Kidney (tissue), 14 donors: ENCODE results near the gene CDH2. TPM values are rescaled to one million over a fixed set of nuclear protein-coding genes. Genes with fewer than 3 reads are reported as not detected.
A peak's percentile ranks its signal among the peaks of the same experiment; 100 is the strongest.

Experiments
- DNase-seq, 5 donors: peaks; one replicate each; pipeline ENCODE4 v3.0.0-alpha.2; 2013 to 2020
- FAIRE-seq: peaks from 2 replicates; lab custom pipeline; 2012; peaks lifted over from hg19 to GRCh38; lab: Jason Lieb, UNC
- H3K27ac ChIP-seq, 2 donors: one replicate each; pipeline ENCODE4 v1.7.0; 2013; ENCODE audit warnings: low read depth in 2 of 2, low read length in 2 of 2, inconsistent platforms in 1 of 2
- H3K27me3 ChIP-seq: one replicate; pipeline ENCODE4 v1.7.1; 2013; ENCODE audit warnings: low read length, inconsistent platforms; ENCODE audit not compliant: control insufficient read depth, insufficient read depth
- H3K36me3 ChIP-seq, 3 donors: one replicate each; pipeline versions ENCODE4 v1.7.0 to v1.7.1; 2013; ENCODE audit warnings: low read length in 3 of 3, control low read depth in 1 of 3, inconsistent platforms in 1 of 3; ENCODE audit not compliant: insufficient read depth in 3 of 3, control insufficient read depth in 2 of 3
- H3K4me1 ChIP-seq, 3 donors: one replicate each; pipeline versions ENCODE4 v1.7.0 to v1.7.1; 2013; ENCODE audit warnings: low read length in 3 of 3, inconsistent platforms in 1 of 3, low read depth in 1 of 3; ENCODE audit not compliant: control insufficient read depth in 2 of 3, insufficient read depth in 2 of 3
- H3K4me3 ChIP-seq, 3 donors: one replicate each; pipeline versions ENCODE4 v1.7.0 to v1.8.1; 2013; ENCODE audit warnings: low read length in 3 of 3, control low read depth in 1 of 3, inconsistent platforms in 1 of 3
- H3K9ac ChIP-seq, 3 donors: one replicate each; pipeline versions ENCODE4 v1.7.0 to v1.7.1; 2013; ENCODE audit warnings: low read length in 3 of 3, control low read depth in 1 of 3, inconsistent platforms in 1 of 3
- H3K9me3 ChIP-seq, 3 donors: one replicate each; pipeline versions ENCODE4 v1.7.0 to v1.7.1; 2013; ENCODE audit warnings: low read length in 3 of 3, control low read depth in 1 of 3, inconsistent platforms in 1 of 3; ENCODE audit not compliant: control insufficient read depth in 2 of 3, insufficient read depth in 1 of 3
- CTCF ChIP-seq: IDR thresholded peaks from 3 replicates; pipeline ENCODE4 v1.5.1; 2012; ENCODE audit warnings: mild to moderate bottlenecking, moderate library complexity, borderline replicate concordance; ENCODE audit not compliant: insufficient read depth; ENCODE audit errors: extremely low read depth
- intact Hi-C: fragments of 100-400 bp; cut with DNase I; formaldehyde crosslinking; loops from one replicate; pipeline ENCODE4 v1.11.1; 2022
- polyA plus RNA-seq: library from polyadenylated mRNA; stranded (reverse); fragments of 350-450 nt; fragmentation: Illumina TruSeq; extraction: RNeasy Lipid Tissue Mini Kit (QIAGEN cat#74804); gene quantifications from one replicate; pipeline ENCODE4 v1.2.3, GENCODE V29; 2014; ENCODE audit warnings: low read depth, low replicate concordance; ENCODE audit not compliant: insufficient read depth
- total RNA-seq: library from RNA; stranded (reverse); fragmentation: NEBNext Ultra II Directional; extraction: Animal tissue kit (Norgen Biotek cat#: 25700); gene quantifications from one replicate; pipeline ENCODE4 v1.2.1, GENCODE V29; 2021
- donor health status: control.
- donor health status: control.
- donor health status: control.
- donor health status: control.
- donor health status: control.
- donor health status: DM: yes; HTN: yes; CAD: no.
- donor health status: Normal renal cell carcinoma (clear cell type).

The CDH2 gene
- total and polyA plus RNA-seq, 2 donors from 2014 or later: 6.3 to 29.6 TPM

DNA sequence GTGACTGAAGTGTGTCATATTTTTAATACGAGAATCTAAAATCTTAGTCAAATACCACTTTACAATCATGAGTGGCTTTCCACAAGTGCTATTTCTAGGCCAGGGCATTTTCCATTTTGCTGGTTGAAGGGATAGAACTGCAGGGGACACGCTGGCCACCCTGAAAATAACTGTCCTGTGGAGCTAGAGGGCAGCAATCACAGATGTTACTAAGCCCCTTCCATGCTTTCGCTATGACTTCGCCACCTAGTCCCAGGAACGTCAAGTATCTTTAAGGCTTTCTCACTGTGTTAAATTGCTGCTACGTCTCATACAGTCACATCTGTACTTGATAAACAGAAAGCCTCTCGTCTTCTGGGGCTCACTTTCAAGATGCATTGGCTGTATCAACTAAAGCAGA is 171.8 kb downstream of the CDH2 start:
- Histone ChIP-seq H3K9me3 (no peaks in the 10 kb centered on the region), H3K4me1 (no peaks in the 10 kb centered on the region), H3K9ac (no peak overlapping the region), H3K27me3 (no peaks in the 10 kb centered on the region), H3K4me3 (no peak overlapping the region), H3K27ac (no peak overlapping the region), H3K36me3 (peaks cover 0 to 2% (median 0%) of the 10 kb centered on the region in 3 donors)
- DNase-seq (no peak), FAIRE-seq (no peak)
- TF ChIP-seq CTCF: no peak
- intact Hi-C loops: no loop called here

GRCh38 chr18:28004606-28005005 is 172.3 kb downstream of the CDH2 start:
- TF ChIP-seq CTCF: no peak
- Histone ChIP-seq H3K27ac (no peak overlapping the region), H3K4me1 (no peaks in the 10 kb centered on the region), H3K9me3 (no peaks in the 10 kb centered on the region), H3K27me3 (no peaks in the 10 kb centered on the region), H3K36me3 (peaks cover 0 to 2% (median 0%) of the 10 kb centered on the region in 3 donors), H3K9ac (no peak overlapping the region), H3K4me3 (no peak overlapping the region)
- intact Hi-C loops: no loop called here
- DNase-seq (peak in 1 of 5 donors; percentile 35), FAIRE-seq (no peak)

- Histone ChIP-seq H3K9me3 (no peaks in the 10 kb centered on the region), H3K36me3 (peaks cover 0 to 2% (median 0%) of the 10 kb centered on the region in 3 donors), H3K27ac (no peak overlapping the region), H3K4me1 (no peaks in the 10 kb centered on the region), H3K4me3 (no peak overlapping the region), H3K27me3 (no peaks in the 10 kb centered on the region), H3K9ac (no peak overlapping the region)
- FAIRE-seq (no peak), DNase-seq (no peak)
- intact Hi-C loops: no loop called here
- TF ChIP-seq CTCF: no peak
These were observed 173.5 kb downstream of the CDH2 start for GRCh38 chr18:28003451-28003850.

GRCh38 chr18:28002841-28003240 is 174.1 kb downstream of the CDH2 start:
- intact Hi-C loops: no loop called here
- TF ChIP-seq CTCF: no peak
- Histone ChIP-seq H3K4me1 (no peaks in the 10 kb centered on the region), H3K27me3 (no peaks in the 10 kb centered on the region), H3K9me3 (no peaks in the 10 kb centered on the region), H3K36me3 (peaks cover 0 to 2% (median 0%) of the 10 kb centered on the region in 3 donors), H3K9ac (no peak overlapping the region), H3K27ac (no peak overlapping the region), H3K4me3 (no peak overlapping the region)
- DNase-seq: no peak
- no peak for FAIRE-seq
